ENCODE results near the gene ANKZF1. TPM values are rescaled to one million over a fixed set of nuclear protein-coding genes. Genes with fewer than 3 reads are reported as not detected.

Gene ANKZF1
- total RNA-seq, 1 donor from 2014 or later, result 18.2 TPM

GRCh38 chr2:219209236-219210195 lies 20.1 kb upstream of the ANKZF1 start:
- no peak for ATAC-seq

GRCh38 chr2:219210196-219210885 lies 19.3 kb upstream of the ANKZF1 start:
- no peak for ATAC-seq

- no peak for ATAC-seq
Measured at GRCh38 chr2:219210886-219211362, 18.7 kb upstream of the ANKZF1 start.

GRCh38 chr2:219213026-219213415 lies 16.6 kb upstream of the ANKZF1 start:
- no peak for ATAC-seq

- no peak for ATAC-seq
Measured at GRCh38 chr2:219213486-219214071, 16.0 kb upstream of the ANKZF1 start.

- no peak for ATAC-seq
Measured at GRCh38 chr2:219214141-219214540, 15.5 kb upstream of the ANKZF1 start.

- ATAC-seq, result no peak
Measured at GRCh38 chr2:219214786-219215185, 14.8 kb upstream of the ANKZF1 start.

GRCh38 chr2:219215871-219216534 lies 13.6 kb upstream of the ANKZF1 start:
- ATAC-seq, result no peak

- no peak for ATAC-seq
Measured at GRCh38 chr2:219216535-219216915, 13.1 kb upstream of the ANKZF1 start.

- ATAC-seq, result peak; percentile 61
Measured at GRCh38 chr2:219218217-219218731, 11.3 kb upstream of the ANKZF1 start.

GRCh38 chr2:219218732-219219701 lies 10.6 kb upstream of the ANKZF1 start, which contains the start of gene ABCB6:
TSS of gene ABCB6 (minus strand) at chr2:219218958. CDS start at chr2:219218673, 285 bp downstream.
- ATAC-seq, result peak; percentile 83

GRCh38 chr2:219219784-219220532 lies 9.6 kb upstream of the ANKZF1 start:
- no peak for ATAC-seq

- ATAC-seq, result no peak
Measured at GRCh38 chr2:219220652-219221402, 8.8 kb upstream of the ANKZF1 start.

- no peak for ATAC-seq
Measured at GRCh38 chr2:219221957-219222518, 7.6 kb upstream of the ANKZF1 start.

GRCh38 chr2:219223831-219224610 lies 5.6 kb upstream of the ANKZF1 start:
- no peak for ATAC-seq

GRCh38 chr2:219225350-219225749 lies 4.3 kb upstream of the ANKZF1 start:
- no peak for ATAC-seq

GRCh38 chr2:219228041-219228910 lies 1.3 kb upstream of the ANKZF1 start:
- no peak for ATAC-seq
